ENCODE results near the gene SLC9A8.

- TF ChIP-seq CTCF (IDR thresholded peaks at IDR 0.05) (no peak), POLR2A (IDR thresholded peaks at IDR 0.05) (no peak), EP300 (IDR thresholded peaks at IDR 0.05) (no peak)
Observed at GRCh38 chr20:49808753-49809152, 3.9 kb upstream of the SLC9A8 start.

Data from tibial nerve (tissue), 4 donors.